Effector CD8-positive, alpha-beta T cell (primary cell): ENCODE results near the gene VENTX.

Experiments
- DNase-seq: peaks from one replicate; lab custom pipeline; 2025; lab: John Stamatoyannopoulos, UW
- total RNA-seq, 4 experiments: gene quantifications; one replicate each; lab custom pipeline; 2026; lab: John Stamatoyannopoulos, UW

VENTX gene, protein sequence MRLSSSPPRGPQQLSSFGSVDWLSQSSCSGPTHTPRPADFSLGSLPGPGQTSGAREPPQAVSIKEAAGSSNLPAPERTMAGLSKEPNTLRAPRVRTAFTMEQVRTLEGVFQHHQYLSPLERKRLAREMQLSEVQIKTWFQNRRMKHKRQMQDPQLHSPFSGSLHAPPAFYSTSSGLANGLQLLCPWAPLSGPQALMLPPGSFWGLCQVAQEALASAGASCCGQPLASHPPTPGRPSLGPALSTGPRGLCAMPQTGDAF
- total RNA-seq = 0 reads per million in 4 experiments

DNA sequence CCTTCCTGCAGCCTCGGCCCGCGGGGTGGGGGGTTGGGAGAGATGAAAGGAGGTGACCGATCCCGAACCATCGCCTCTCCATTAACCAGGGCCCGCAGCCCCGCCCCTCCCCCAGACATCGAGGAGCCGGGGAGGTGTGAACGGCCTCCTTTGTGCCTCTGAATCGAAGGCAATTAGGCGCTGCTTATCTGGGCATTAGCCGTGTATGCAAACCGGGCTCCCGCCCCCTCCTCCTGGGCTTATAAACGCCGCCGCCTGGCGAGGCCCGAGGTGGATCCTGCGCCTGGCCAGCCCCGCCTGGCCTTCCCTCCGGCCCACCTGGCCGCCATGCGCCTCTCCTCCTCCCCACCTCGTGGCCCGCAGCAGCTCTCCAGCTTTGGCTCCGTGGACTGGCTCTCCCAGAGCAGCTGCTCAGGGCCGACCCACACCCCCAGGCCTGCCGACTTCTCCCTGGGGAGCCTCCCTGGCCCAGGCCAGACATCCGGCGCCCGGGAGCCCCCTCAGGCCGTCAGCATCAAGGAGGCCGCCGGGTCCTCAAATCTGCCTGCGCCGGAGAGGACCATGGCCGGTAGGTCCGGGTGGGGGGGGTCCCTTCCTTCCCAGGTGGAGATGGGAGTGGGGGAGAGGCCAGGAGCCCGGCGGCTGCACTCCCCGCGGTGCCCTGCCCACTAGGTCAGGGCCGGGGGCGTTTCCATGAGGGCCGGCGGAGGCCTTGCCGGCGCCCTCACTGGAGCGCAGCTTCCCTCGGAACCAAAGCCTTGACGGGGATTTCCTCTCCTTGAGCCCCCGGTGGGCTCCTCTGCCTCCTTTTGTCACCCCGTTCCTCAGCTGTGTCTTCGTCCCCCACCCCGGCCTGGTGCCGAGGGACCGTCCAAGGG lies at the start of gene VENTX:
Gene VENTX (plus strand): TSS at position 268 of the 878 bp plus-strand sequence. CDS start 60 bp downstream, at position 328.
- no peak for DNase-seq

DNA sequence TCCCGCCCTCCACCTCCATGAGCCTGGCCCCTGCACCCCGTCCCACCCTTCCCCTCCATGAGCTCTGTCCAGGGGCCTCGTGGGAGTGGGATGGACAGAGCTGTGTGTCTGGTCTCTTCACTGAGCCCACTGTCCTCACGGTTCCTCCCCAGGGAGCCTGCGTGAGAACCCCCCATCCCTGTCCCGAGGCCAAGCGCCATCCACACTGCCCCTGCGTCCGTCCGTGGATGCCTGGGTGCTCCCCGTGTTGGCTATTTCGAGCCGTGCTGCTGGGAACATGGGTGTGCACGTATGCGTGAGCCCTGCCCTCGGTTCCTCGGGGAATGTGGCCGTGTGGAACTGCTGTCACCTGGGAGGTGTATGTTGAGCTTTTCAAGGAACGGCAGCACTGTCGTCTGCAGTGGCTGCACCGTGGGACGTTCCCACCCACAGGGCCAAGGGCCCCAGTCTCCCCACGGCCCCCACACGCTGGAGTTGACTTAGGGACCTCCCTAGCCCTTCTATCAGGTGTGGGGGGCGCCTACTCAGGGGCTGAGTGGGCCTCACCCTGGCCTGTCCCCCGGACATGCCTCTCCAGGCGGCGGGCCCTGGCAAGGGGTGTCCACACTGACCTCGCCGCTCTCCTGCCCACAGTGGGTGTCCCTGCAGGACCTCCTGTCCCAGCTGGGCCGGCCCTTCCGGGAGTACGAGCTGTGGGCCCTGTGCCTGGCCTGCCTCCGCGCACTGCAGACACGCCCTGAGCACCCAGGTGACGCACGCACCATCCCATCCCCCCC lies 49.6 kb upstream of the VENTX start:
- DNase-seq = no peak

DNA sequence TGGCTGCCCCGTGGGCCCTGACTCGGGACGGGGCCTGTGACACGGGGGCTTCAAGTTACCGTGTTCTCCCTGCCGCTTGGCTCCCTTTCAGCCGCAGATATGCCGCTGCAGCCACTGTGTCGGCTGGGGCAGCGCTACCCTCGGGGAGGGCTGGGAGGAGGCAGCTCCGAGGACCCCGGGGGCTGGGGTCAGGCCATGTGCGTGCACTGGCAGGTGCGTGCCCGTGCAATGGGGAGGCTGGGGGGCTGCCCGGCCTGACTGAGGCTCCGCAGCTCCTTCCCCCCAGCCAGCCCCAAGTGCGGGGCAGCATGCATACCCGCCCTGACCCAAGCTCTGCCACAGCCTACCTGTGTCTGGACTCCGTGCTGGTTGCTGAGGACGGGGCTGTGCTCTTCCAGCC lies 48.4 kb upstream of the VENTX start:
- no peak for DNase-seq

DNA sequence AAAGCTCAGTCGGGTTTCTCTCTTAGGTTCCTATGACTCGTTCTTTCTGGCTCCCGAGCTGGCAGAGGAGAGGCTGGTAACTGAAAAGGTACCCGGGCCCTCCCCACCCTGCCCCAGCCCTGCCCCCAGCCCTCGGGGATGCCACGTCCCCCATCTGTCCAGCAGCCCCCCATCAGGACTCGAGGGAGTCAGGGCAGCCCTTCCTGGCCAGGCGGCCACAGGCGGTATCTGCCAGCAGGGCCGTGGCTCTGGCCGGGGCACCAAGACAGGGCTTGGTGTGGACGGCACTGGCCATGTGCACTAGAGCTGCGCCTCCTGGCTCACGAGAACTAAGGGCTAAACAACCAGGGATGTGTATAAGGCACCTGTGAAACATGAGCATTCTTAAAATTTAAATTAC lies 47.9 kb upstream of the VENTX start:
- DNase-seq = no peak

DNA sequence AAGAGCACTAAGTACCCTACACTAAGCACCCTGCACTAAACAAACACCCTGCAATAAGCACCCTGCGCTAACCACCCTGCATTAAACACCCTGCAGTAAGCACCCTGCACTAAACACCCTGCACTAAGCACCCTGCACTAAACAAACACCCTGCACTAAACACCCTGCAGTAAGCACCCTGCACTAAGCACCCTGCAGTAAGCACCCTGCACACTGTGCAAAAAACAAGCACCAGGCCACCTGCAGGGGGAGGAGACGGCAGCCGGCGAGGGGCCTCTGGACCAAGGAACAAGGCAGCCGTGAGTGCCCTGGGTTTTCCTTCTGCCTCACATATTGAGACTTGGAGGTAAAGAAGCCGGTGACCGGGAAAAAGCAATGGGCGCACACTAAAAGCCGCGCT lies 47.4 kb upstream of the VENTX start:
- no peak for DNase-seq

DNA sequence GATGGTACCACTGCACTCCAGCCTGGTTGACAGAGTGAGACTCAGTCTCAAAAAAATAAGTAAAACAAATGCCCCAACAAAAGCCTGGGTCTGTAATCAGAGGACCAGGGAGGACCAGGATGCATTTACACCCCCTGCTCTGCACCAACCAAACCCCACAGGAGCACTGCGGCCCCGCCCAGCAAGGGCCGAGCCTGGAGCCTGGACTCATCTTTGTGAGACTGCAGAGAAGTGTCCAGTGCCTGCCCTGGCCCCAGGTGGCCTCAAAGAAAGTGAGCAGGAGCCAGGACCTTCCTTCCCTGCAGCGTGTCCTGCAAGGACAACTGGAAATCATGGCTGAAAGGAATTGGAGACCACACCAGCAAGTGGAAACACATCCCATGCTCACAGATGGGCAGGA lies 46.0 kb upstream of the VENTX start:
- DNase-seq = no peak

DNA sequence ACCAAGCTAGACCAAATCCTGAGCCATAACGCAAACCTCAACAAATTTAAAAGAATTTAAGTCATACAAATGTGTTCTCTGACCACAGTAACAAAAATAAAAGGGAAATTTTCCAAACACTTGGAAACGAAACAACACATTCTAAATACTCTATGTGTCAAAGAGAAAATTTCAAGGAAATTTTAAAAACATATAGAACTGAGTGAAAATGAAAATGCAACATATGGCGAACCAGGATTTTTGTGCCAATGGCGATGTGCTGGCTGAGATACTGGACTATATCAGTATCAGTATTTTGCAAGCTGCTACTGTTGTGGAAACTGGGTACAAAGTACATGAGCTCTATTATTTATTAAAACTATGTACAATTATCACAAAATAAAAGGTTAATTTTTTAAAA lies 43.5 kb upstream of the VENTX start:
- DNase-seq = no peak

DNA sequence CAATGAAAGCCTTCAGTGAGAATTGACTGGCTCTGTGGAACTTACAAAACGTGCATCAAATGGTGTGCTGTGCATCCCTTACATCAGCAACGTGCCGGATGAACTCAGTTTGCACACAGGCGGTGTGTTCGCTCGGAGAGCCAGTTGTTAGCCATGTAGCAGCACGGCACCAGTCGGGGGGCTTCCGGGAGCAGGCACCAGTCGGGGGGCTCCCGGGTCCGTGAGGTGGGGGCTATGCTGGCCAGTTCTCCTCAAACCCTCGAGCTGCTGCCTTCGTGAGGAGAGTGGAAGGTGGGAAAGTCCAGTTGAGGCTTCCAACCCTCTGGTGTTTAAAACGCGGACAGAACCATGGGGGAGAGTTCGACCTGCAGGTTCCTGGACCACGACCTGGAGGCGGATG lies 42.6 kb upstream of the VENTX start:
- DNase-seq = no peak

DNA sequence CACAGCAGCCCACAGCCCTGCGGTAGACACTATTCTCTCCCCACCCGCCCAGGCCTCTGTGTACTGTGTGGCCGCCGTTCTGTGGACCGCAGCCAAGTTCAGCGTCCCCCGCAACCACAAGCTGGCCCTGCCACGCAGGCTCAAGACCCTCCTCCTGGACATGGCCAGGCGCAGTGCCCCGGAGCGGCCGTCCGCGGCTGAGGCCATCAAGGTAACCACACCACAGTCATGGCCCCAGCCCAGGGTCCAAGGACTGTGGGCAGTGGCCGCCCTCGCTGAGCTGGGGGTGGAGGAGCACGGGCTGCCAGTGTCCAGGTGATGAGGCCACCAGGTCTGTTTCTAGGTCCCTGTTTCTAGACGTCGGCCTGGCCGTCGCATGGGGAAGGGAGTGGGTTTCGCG lies 42.0 kb upstream of the VENTX start:
- no peak for DNase-seq

DNA sequence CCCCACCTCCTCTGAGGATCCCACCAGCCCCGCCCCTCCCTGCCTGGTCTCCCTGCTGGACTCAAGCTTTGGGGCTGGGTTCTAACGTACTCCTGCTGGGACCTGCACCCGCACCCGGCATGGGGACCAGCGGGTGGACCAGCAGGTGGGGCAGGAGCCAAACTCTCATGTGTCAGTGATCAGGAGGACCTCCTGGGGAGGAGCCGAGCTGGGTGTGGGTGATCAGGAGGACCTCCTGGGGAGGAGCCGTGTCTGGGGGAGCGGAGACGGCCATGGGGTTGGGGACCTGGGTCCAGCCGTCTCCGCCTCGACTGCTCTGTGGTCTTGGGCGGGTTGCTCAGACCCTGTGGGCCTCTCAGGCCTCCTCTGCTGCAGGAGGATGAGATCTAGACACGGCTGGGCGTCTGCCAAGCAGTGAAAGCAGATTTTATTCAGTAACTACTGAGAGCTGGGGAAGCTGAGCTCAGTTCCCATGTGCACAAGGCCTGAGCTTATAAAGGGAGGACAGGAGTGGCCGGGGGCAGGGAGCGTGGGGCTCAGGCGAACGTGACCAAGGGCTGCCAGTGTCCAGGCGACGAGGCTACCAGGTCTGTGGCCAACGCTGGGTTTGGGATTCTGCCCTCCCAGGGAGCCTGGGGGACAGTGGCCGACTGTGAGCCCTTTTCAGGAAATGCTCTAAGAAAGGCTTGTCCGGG lies 41.3 kb upstream of the VENTX start:
- no peak for DNase-seq

DNA sequence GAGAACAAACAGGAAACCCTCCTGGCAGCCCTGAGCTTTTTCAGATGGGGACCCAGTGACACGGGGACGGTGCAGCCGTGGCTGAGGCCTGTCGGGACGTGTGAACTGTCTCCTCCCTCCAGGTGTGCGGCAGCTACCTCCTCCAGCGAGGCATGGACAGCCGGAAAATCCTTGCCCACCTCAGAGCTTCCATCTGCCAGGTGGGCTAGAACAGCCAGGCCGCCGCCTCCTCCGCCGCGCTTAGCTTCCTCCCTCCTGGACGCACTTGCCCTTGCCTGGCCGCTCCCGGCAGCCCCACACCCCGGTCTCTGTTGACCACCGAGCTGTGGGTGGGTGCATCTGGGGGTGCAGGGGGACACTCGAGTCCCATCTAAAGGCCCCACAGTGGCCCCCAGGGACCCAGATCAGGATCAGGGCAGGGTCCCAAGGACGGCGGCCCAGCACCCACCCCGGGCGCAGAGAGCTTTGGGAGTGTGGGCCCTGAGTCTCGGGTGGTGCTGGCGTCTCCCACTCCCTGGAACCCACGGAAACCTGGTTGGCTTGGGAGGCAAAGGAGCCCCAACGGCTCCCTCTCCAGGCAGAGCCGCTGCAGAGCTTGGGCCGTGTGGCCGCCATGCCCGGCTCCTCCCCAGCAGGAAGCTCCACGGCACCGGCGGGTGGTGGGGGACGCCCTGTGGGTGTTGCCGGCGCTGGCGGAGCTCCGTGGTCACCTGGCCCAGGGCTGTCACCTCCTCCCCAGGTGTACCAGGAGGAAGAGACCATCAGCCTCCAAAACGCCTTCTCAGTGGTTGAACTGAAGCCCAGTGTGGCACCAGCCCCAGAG lies 40.5 kb upstream of the VENTX start:
- DNase-seq = no peak

DNA sequence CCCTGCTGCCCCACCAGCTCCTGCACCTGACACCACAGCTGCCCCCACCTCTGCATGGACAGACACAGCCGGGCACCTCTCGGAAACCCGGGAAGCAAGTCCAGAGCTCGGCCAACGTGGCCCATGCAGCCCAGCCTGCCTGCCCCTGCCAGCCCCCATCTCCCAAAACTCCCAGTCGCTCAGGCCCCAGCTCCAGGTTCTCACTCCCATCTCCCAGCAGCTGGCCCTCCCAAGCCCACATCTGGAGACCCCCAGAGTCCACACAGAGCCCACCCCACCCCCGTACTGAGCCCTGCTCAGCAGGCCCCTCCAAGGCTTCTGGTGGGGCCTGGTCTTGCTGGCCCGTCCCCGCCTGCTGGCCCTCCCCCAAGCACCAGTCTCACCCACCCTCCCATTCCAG lies 39.9 kb upstream of the VENTX start:
- no peak for DNase-seq

DNA sequence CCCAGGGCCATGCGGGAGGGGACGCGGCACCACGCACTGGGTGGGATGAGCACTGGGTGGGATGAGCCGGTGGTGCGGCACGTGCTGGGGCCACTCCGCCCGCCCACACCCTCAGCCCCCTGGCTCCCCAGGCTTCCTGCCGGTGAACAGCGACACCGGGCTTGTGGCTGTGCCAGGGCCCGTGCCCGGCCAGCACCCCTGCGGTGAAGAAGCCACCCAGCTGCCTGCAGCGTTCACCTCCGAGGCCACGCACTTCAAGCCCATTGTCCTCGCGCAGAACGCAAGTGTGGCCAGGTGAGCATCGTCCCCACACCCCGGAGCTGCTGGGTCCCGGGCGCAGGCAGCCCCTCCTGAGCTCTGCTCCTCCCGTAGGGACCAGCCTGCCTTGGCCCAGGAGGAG lies 39.4 kb upstream of the VENTX start:
- DNase-seq = no peak

DNA sequence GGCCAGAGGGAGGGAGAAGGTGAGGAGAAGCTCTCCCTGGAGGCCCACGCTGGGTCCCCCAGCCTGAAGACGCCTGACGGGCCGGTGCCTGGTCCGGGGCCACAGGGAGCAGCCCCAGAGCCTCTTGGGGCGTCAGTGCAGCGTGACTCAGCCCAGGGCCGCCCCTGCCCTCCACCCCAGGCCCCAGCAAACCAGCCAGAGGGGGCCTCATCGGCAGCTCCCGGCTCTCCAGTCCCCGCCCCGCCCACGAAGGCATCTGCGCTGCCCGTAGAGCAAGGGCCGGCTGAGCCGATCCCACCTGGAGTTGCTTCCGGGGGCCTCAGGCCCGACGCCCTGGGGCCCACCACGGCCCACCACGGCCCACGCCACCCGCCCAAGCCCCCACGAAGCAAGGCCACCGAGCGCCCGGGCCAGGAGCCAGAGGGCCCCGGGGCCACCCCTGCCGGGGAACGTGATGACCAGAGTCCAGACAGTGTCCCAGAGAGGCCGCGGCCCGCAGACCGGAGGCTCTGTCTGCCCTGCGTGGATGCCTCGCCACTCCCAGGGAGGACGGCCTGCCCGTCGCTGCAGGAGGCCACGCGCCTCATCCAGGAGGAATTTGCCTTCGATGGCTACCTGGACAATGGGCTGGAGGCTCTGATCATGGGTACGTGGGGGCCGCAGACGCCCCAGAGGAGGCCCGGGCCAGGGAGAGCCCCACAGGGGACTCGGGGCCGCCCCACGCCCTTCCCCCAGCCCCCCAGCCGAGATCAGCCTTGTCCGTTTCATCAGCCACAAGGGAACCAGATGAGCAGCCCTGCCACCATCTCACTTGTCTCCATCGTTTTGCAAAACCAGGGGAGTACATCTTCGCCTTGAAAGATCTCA lies 38.8 kb upstream of the VENTX start:
- no peak for DNase-seq

DNA sequence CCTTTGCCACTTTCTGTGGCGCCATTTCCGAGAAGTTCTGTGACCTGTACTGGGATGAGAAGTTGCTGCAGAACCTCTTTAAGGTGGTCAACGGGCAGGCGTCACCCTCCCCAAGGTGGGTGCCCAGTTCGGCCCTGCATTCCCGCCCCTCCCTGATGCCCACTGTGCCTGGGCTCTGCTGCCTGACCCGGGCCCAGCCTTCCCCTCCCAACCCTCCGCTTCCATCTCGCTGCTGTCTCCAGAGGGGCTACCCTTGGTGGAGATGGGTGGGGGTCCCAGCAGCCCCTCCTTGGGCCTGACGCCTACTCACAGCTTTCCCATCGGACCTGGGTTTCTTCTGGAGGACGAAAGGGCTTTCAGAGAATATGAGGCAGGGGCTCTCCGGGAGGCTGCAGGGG lies 38.2 kb upstream of the VENTX start:
- DNase-seq = no peak

DNA sequence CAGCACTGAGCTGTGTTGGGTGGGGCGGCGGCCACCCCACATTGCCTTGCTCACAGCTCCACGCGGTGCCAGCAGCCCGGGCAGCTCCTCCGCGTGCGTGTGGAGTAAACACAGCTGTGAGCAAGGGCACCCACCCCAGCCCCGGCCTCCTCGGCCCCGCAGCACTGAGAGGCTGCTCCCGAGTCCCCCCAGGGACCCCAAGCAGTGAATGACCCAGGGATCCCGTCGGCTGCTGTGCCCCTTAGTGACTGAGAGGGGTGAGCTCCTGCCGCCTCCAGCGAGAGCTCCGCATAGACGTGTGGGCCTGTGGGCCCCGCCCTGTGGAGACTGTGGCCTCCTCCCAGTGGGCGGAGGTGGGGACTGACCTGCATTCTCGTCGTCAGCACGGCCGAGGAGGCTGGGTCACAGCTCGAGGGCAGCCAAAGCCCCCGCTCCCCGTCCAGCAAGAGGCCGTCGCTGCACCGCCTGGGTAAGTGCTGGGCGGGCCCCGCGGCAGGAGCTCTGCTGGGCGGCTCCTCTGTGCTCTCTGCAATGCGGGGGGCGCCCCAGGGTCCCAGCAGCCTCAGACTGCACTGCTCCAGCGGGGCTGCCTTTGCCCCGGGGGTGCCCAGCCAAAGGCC lies 37.6 kb upstream of the VENTX start:
- DNase-seq = no peak

DNA sequence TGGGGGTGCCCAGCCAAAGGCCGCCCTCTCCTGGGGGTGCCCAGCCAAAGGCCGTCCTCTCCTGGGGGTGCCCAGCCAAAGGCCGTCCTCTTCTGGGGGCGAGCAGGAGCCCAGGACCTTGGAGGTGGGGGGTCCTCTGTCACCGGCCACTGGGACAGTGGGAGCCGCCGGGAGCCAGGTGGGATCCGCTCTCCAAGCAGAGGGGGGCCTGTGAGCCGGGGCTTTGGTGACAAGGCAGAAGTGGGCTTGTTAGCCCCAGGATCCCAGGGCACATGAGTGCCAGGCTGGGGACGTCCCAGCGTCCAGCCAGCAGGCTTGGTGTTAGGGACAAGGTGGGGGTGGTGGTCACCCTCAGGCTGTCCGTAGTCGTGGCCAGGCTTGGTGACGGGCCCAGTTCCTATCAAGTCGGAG lies 37.0 kb upstream of the VENTX start:
- no peak for DNase-seq

DNA sequence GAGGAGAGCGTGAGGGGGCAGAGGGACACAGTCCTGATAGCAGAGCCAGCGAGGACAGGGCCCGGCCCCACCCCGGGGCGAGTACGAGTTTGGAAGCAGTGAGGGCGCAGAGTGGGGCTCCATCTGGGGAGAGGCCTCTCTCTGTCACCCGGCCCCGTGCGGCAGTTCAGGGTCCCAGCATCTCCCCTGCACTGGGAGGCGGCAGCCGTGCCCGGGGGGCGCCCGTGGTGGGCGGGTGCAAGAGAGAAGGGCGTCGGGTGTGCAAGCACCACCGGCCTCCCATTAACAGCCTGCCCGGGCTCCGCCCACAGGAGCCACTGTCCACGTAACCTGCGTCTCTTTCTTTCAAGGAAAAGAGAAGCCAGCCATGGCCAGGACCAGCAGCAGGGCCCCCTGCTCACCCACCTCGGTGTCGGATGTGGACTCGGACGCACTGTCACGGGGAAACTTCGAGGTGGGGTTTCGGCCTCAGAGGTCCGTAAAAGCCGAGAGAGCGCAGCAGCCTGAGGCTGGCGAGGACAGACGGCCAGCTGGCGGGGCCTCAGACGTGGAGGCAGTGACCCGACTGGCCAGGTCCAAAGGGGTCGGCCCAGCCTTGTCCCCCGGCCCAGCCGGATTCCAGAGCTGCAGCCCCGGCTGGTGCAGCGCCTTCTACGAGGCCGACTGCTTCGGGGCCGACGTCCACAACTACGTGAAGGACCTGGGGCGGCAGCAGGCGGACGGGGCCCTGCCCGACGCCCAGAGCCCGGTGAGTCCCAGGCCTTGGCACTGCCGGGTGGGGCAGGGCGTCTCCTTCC lies 36.3 kb upstream of the VENTX start:
- no peak for DNase-seq
